G401 (cell line): ENCODE data around the gene NCS1. TPM values are rescaled to one million over a fixed set of nuclear protein-coding genes. Genes with fewer than 3 reads are reported as not detected.

ENCODE experiments used
- DNase-seq: peaks from one replicate; pipeline ENCODE4 v3.0.0-alpha.2; 2015; ENCODE audit warnings: low spot score
- in situ Hi-C: cut with HindIII; loops from 2 replicates; pipeline ENCODE4 v1.10.0; 2016; ENCODE audit warnings: low sequenced_read_pairs, mixed read lengths
- total RNA-seq: library from RNA; depleted of rRNA; stranded (reverse); fragments of >200 nt; shearing (Covaris generic); gene quantifications from 2 replicates; pipeline ENCODE4 v1.2.3, GENCODE V29; 2014

Gene NCS1
- total RNA-seq, 1 experiment from 2014 or later: 44.9 TPM

DNA sequence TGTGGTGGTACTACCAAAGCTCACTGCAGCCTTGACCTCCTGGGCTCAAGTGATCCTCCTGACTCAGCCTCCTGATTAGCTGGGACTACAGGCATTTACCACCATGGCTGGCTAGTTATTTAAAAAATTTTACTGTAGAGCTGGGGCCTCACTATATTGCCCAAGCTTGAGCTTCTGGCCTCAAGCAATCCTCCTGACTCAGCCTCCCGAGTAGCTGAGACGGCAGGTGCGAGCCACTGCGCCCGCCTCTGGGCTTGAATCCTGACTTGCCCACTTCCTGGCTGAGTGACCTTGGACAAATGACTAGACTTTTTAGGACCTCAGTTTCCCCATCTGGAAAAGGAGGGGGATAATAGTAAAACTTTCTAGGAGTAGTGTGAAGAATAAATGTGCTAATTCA lies 32.1 kb downstream of the NCS1 start:
- in situ Hi-C loops: no loop called here
- DNase-seq: no peak

DNA sequence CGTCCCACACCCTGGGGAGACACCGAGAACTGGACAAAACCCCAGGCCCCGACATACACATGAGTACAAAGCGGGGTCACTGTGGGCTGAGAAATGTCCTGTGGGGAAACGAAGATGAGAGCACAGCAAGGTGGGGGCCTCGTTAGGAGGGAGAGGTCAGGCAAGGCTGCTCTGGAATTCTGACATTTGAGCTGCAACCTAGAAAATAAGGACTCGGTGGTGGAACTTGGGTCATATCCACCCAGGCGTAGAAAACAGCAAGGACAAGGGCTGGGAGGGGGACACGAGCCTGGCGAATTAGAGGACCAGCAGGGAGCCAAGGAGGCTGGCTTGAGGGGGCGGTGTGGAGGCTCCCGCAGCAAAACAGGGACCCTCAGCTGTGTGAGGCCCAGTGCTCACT lies 32.8 kb downstream of the NCS1 start:
- in situ Hi-C loops: no loop called here
- DNase-seq: no peak

DNA sequence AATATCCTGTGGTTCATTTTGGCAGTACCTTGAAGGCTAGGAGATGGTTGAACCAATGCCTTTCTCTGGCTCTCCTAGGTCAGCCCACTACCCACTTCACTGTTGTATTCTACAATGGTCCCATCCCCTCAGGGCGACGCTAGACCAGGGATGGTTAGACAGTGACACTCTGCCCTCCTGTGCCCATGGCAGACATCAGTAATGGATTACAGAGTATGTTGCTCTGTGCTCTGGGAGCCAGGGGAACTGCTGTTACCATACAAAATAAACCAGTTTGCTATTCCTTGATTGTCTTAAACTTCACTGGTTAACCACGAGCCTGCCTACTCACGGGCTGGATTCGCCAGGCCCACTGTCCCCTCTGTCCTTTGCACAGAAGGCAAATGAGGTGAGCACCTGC lies 33.7 kb downstream of the NCS1 start:
- in situ Hi-C loops: no loop called here
- DNase-seq: no peak

DNA sequence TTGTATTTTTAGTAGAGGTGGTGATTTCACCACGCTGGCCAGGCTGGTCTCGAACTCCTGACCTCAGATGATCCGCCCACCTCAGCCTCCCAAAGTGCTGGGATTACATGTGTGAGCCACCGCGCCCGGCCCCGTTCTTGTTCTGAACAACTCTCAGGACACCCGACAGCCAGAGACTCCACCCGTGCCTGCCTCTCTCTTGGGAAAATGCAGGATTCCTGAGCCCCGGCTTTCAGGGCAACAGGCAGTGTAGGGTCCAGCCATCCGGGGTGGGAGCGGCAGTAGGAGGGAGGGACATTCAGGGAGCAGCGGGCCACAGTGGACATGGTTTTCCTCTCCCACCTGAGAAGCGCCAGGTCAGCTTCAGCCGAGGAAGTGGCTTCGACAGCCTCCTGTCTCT lies 34.4 kb downstream of the NCS1 start:
- in situ Hi-C loops: no loop called here

DNA sequence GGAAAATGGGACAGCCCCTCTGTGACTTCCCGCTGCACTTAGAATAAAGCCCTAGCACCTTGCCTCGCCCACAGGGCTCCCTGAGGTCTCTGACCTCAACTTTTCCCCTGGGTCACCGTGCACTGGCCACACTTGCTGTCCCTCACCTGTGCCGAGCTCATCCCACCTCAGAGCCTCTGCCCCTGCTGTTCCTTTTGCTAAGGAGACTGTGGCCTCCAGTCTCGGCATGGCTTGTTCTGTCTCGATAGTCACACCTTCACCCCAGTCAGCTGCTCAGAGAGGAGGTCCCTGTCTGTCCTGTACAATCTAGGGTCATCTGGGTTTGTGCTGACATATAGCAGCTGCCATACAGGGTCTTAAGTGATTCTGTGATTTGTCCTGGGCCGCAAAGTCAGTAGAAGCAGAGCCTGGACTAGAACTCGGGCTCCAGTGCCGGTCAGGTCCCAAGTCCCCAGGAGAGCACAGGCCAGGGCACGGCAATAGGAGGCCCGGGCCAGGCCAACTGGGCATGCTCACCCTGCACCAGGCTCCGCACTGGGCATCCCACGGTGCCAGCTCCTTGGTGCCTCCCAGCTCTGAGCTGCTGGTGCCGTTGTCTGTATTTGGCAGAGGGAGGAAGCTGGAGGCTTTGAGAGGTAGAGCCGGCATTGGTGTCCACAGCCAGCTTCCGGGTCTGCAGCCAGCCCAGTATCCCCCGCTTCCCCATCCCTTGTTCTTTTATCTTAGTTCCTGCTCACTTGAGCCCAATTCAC lies 35.2 kb downstream of the NCS1 start:
- in situ Hi-C loops: no loop called here
- peak; percentile 58 for DNase-seq

More for the DNA sequence above, 34.4 kb downstream of the NCS1 start:
- no peak for DNase-seq

DNA sequence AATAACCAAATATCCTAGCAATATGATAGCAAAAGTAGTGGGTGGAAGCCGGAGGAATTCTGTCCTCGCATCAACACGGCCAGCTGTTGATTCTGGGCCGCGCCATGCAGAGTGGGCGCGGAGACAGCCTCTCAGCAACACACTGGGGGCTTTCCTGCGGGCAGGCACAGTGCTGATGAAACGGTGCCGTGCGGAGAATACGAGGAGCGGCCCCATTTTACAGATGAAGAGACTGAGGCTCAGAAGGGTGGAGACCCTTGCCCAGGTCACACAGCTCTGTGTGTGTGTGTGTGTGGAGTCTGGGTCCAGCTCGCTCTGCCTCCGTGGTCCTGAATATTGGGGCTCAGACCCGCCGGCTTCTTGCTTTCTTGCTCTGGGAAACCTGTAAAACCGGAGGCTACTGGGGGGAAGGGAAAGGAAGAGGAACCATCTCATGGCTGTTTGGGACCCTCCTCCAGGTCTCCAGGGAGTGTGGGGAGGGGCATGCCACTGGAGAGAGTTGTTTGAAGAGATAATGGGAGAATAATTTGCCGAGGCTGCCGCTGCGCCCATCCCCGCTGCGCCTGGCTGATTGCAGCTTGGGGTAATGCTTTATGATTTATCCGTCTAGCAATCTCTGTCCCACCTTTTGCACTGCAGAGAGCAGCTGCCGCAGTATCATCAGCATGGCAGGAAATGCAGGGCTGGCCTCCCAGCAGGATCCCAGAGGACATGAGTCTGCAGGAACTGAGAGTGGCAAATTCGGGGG lies 36.6 kb downstream of the NCS1 start:
- peak; percentile 57 for DNase-seq
- in situ Hi-C loops: no loop called here

DNA sequence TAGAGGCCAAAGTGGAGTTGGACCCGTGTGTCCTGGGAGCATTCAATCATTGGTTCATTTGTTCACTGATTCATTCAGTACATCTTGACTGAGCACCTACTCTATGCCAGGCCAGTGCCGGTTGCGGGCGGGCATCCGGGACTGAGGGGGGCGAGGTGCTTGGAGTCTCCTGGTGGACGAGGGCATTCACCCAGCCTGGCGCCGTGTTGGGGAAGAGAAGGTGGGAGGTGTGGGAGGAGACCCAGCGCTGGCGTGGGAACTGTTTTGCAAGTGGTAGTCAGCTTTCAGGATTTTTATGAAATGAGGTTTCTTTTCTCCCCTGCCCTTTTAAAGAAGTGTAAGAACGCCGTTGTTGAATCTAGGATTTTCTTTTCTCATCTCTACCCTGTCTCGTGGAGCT lies 37.2 kb downstream of the NCS1 start:
- no peak for DNase-seq
- in situ Hi-C loops: no loop called here

DNA sequence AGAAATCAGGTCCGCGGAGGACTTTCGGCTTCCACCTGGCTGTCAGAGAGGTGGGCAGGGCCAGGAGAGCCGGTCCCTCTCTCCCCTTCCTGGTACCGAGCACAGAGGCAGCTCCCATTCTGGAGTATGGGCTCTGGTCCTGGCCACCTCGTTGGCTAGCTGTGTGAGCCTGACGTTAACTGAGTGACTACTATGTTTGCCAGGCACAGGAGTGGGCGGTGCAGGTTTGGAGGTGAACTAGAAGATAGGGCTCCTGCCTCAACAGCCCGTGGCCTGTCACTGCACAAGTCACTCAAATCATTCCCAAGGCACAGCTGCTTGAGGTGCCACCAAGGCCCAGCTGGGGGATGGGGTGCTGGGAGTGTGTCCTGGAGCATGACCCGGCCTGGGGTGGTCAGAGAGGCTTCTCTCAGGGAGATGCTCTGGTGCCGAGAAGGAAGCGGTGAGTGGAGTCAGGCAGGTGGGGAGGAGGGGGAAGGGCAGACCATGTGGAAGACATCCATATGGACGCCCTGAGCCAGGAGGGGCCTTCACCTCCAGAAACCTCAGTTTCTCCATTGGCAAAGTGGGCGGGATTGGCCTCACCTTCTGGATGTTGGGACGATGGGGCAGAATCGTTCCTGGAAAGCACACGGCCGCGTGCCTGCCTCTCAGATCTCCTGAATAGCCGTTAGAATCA lies 39.5 kb downstream of the NCS1 start:
- in situ Hi-C loops: no loop called here
- no peak for DNase-seq

DNA sequence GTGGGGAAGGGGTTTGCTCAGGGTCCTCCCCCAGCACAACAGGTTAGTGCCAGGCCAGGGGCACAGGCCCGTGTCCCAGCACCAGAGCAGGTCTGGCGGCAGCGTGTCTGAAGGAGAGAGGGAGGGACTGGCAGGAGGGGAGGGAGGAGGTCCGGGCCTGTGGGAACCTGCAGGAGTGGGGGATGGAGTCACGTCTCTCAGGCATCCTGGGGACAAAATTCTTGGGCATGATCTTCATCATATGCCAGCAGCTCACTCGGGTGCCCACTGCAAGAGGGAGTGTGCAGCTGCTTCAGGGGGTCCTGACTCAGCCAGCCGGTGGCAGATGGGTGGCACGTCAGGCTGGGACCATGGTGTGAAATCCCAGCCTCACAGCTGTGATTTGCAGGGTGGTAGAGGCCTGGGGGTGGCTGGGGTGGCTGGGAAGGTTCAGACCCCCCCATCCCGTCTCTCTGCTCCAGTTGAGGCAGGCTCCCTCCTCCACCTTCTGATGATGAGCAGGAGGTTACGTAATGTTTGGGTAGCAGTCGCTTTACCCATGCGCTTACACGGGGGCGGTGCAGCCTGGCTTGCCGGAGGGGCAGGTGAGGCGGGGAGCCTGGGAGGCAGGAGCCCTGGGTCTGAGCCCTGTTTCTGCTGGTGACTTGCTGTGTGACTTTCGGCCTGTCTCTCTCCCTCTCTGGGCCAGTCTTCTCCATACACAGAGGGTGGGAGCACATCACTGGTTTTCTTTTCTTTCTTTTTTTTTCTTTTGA lies 40.5 kb downstream of the NCS1 start:
- DNase-seq: no peak
- in situ Hi-C loops: no loop called here

DNA sequence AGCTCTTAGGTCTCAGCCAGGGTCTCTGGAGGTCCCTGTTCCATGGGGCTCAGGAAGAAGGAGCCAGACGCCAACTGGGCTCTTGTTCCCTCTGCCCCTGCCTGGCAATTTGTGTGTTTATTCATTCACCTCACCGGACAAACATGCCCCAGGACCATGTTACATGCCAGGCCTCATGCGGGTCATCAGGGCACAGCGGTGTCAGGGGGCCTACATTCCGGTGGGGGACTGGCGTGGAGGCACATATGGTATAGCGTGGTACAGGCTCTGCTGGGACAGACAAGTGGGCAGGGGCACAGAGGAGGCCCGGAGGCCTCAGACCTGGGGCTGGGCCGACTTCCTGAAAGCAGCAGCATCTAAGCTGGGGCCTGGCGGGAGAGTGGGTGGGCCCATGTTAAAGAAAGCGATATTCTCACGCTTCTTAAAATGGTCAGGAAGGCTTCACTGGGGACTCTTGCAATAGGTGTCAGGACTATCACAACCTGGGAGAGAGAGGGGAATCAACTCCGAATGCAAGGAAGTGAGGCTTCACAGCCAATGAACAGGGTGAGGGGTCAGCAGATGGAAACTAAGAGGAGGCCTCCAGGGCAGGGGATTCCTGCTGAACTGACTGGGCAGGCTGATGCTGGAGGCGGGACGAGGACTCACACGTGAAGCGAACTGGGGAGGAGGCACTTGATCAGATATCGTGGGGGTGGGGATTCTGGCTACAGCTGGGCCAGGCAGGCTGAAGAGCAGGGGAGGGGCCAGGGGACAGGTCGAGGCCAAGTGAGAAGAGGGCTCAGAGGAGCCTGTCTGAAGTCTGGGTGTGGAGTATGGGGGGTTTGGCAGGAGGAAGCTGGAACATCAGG lies 41.9 kb downstream of the NCS1 start:
- DNase-seq: no peak
- in situ Hi-C loops: no loop called here

DNA sequence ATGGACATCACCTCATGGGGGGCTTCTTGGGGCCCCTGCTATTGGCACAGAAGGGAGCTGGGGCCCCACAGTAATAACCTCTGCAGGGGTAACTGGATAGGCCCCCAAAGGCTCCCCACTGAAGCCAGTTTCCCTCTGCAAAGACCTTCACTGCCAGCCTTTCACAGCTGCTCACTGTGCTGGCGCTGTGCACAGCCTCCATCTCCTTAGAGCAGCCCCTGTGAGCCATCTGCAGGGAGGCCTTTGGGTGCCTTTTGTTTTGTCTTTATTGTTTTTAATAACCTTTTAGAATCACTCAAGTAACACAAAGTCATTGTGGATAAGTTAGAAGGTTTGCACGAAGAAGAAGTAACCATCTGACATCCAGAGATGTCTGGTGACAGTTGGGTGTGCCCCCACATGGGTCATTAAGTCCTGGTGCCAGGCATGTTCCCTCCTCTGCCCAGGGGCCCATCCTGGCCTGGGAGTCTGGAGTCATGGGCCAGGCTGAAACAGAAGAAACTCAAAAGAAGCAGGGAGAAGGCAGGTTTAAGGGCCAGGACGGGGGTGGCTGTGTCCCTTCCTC lies 42.7 kb downstream of the NCS1 start:
- DNase-seq: no peak
- in situ Hi-C loops: no loop called here

DNA sequence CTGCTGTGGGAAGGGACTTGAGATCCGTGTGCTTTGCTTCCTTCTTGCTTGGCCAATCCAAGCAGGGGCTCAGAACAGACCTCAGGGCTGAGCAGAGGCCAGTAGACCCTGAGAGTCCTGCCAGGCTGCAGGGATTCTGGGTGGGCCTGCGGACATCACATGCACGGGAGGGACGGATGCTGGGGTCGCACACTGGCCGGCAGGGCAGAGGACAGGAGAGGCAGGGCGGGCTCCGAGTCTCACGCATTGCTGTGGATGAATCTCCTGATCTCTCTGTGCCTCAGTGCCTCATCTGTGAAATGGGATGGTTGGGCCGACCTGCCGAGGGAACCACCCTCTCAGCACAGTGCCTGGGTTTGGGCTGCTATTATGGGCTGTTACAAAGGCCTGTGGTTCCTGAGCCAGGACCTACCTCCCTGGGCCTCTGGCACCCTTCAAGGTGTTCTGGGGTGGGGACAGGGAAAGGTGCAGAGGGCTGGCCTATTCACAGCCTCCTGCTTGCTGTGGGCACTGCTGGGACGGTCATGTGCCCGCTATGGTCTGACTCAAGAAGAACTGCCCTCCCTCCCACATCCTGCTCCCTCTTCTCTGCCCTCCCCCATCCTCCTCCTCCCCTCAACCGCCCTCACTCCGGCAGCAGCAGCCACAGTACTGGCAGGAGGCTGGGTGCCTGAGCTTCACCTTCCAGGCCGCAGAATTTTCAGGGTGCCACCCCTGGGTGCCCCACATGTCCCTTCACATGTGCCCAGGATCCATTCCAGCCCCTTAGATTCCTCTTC lies 43.3 kb downstream of the NCS1 start:
- no peak for DNase-seq
- in situ Hi-C loops: no loop called here

DNA sequence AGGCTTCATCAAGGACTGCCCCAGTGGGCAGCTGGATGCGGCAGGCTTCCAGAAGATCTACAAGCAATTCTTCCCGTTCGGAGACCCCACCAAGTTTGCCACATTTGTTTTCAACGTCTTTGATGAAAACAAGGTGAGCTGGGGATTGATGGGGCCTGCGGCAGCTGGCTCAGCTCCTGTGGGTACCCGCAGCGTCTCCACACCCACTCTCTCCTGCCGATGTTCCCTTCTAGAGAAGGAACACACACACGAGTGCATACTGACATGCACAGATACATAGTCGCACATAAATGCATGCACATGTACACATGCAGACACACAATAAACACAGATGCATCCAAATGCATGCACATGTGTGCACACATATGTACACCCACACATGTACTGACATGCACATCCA lies 45.6 kb downstream of the NCS1 start:
- in situ Hi-C loops: no loop called here
- no peak for DNase-seq

DNA sequence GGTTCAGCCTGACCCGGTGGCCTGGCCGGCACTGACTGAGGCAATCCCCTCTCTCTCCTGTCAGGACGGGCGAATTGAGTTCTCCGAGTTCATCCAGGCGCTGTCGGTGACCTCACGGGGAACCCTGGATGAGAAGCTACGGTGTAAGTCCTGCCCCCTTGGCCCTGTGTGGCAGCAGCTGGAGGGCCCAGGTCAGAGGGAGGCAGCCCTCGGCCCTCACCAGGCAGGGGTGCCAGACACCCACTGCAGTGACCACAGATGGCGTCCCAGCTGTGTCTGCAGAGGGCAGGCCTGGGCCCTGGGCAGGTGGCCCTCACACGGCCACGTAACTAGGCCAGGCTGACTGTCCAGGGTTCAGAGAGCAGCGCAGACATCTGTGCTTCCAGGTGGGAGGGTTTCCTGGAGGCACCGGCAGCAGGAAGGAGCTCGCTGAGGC lies 47.5 kb downstream of the NCS1 start:
- in situ Hi-C loops: no loop called here

DNA sequence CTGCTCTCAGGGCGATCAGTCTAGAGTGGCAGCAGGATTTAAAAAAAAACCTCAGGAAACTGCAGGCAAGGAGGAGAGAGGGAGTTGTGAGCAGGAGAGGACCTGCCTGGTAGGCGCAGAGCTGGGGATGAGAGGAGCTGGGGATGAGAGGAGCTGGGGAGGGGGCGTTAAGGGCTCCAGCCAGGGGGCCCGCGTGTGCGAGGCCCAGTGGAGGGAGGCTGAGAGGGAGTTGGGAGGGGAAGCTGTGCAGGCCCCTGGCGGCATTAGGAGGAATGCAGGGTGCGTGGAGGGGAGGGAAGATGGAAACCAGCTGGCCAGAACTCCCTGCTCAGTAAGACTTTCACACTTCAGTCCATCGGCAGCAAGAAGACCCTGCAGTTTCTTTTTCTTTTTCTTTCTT lies 48.1 kb downstream of the NCS1 start:
- no peak for DNase-seq

More for the DNA sequence above, 47.5 kb downstream of the NCS1 start:
- DNase-seq: peak; percentile 50

DNA sequence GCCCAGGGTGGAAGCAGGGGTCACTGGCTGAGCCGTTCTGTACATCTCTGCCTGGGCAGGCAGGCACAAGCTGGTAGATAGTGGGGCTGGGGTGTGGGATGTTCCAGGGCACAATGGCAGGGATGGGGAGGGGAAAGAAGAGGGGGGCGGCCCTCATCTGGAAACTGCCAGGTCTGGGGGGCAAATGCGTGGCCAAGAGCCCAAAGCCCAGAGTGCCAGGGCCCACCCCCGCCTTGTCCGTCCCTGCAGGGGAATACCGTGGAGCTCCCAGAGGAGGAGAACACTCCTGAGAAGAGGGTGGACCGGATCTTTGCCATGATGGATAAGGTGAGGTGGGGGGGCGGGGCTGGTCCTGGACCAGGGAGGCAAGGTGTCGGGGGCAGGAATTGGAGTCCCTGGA lies 50.6 kb downstream of the NCS1 start:
- in situ Hi-C loops: no loop called here

More for the DNA sequence above, 48.1 kb downstream of the NCS1 start:
- in situ Hi-C loops: no loop called here

DNA sequence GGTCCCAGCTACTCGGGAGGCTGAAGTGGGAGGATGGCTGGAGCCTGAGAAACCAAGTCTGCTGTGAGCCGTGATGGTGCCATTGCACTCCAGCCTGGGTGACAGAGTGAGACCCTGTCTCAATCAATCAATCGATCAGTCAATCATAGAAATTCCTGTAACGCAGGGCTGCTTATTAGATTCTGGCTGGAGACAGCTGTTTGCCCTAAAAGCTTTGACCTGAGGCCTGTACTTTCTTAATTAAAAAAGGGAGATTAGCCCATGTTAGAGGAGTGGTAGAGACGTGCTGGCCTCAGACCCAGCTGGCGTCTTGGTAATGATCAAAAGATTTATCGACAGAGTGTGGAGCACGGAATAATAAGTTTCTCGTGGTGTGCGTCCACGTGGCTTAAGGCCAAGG lies 52.9 kb downstream of the NCS1 start:
- in situ Hi-C loops: no loop called here
- no peak for DNase-seq

More for the DNA sequence above, 50.6 kb downstream of the NCS1 start:
- no peak for DNase-seq

DNA sequence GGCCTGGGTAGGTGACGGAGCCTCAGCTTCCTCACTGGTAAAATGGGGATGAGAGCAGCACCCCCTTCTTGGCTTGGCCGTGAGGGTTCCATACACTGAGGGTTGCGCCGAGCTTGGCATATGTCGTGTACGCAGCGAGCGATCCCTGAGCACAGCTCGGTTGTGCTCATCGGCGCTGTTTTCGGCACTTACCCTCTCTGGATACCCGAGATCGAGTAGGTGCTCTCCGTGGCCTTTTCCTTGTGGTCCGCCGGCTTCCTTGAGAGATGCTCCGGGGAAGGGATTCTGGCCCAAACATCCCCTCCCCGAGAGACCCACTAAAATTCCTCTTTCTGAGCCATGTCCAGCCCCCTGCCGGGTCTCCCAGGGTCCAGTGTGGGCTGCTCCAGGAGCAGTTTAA lies 53.4 kb downstream of the NCS1 start:
- no peak for DNase-seq
- in situ Hi-C loops: no loop called here
